ENCODE data around the gene MMP23B.
A peak's percentile ranks its signal among the peaks of the same experiment; 100 is the strongest.

The MMP23B gene

GRCh38 chr1:1605034-1605591, 26.9 kb upstream of the MMP23B start:
- H3K9ac ChIP-seq (ENCODE audit: low read depth, low read length) = no peak overlapping the region
- peaks cover 12% of the 10 kb centered on the region for H3K27me3 ChIP-seq (ENCODE audit: control insufficient read depth, insufficient read depth, low read length)
- no peaks in the 10 kb centered on the region for H3K9me3 ChIP-seq (ENCODE audit: control insufficient read depth, insufficient read depth, low read length)
- no peak overlapping the region for H3K4me3 ChIP-seq (ENCODE audit: low read depth, low read length)
- H3K36me3 ChIP-seq (ENCODE audit: control insufficient read depth, insufficient read depth, low read length) = no peaks in the 10 kb centered on the region
- H3K4me1 ChIP-seq (ENCODE audit: control insufficient read depth, insufficient read depth, low read length) = no peaks in the 10 kb centered on the region

GRCh38 chr1:1605724-1606123, 26.2 kb upstream of the MMP23B start:
- Histone ChIP-seq H3K4me3 (ENCODE audit: low read depth, low read length) (no peak overlapping the region), H3K9me3 (ENCODE audit: control insufficient read depth, insufficient read depth, low read length) (no peaks in the 10 kb centered on the region), H3K27me3 (ENCODE audit: control insufficient read depth, insufficient read depth, low read length) (peaks cover 11% of the 10 kb centered on the region), H3K4me1 (ENCODE audit: control insufficient read depth, insufficient read depth, low read length) (no peaks in the 10 kb centered on the region), H3K36me3 (ENCODE audit: control insufficient read depth, insufficient read depth, low read length) (no peaks in the 10 kb centered on the region), H3K9ac (ENCODE audit: low read depth, low read length) (no peak overlapping the region)

GRCh38 chr1:1606232-1606631, 25.7 kb upstream of the MMP23B start:
- H3K9ac ChIP-seq (ENCODE audit: low read depth, low read length) = no peak overlapping the region
- no peak overlapping the region for H3K4me3 ChIP-seq (ENCODE audit: low read depth, low read length)
- peaks cover 6% of the 10 kb centered on the region for H3K27me3 ChIP-seq (ENCODE audit: control insufficient read depth, insufficient read depth, low read length)
- H3K9me3 ChIP-seq (ENCODE audit: control insufficient read depth, insufficient read depth, low read length) = no peaks in the 10 kb centered on the region
- H3K36me3 ChIP-seq (ENCODE audit: control insufficient read depth, insufficient read depth, low read length) = no peaks in the 10 kb centered on the region
- no peaks in the 10 kb centered on the region for H3K4me1 ChIP-seq (ENCODE audit: control insufficient read depth, insufficient read depth, low read length)

GRCh38 chr1:1609822-1610485, 22.0 kb upstream of the MMP23B start:
- Histone ChIP-seq H3K9ac (ENCODE audit: low read depth, low read length) (no peak overlapping the region), H3K4me3 (ENCODE audit: low read depth, low read length) (no peak overlapping the region), H3K9me3 (ENCODE audit: control insufficient read depth, insufficient read depth, low read length) (no peaks in the 10 kb centered on the region), H3K4me1 (ENCODE audit: control insufficient read depth, insufficient read depth, low read length) (no peaks in the 10 kb centered on the region), H3K36me3 (ENCODE audit: control insufficient read depth, insufficient read depth, low read length) (no peaks in the 10 kb centered on the region), H3K27me3 (ENCODE audit: control insufficient read depth, insufficient read depth, low read length) (no peaks in the 10 kb centered on the region)

GRCh38 chr1:1610796-1611195, 21.2 kb upstream of the MMP23B start:
- Histone ChIP-seq H3K36me3 (ENCODE audit: control insufficient read depth, insufficient read depth, low read length) (no peaks in the 10 kb centered on the region), H3K9ac (ENCODE audit: low read depth, low read length) (no peak overlapping the region), H3K4me3 (ENCODE audit: low read depth, low read length) (no peak overlapping the region), H3K4me1 (ENCODE audit: control insufficient read depth, insufficient read depth, low read length) (no peaks in the 10 kb centered on the region), H3K27me3 (ENCODE audit: control insufficient read depth, insufficient read depth, low read length) (no peaks in the 10 kb centered on the region), H3K9me3 (ENCODE audit: control insufficient read depth, insufficient read depth, low read length) (no peaks in the 10 kb centered on the region)

- no peaks in the 10 kb centered on the region for H3K27me3 ChIP-seq (ENCODE audit: control insufficient read depth, insufficient read depth, low read length)
- H3K36me3 ChIP-seq (ENCODE audit: control insufficient read depth, insufficient read depth, low read length) = no peaks in the 10 kb centered on the region
- H3K4me1 ChIP-seq (ENCODE audit: control insufficient read depth, insufficient read depth, low read length) = no peaks in the 10 kb centered on the region
- no peak overlapping the region for H3K4me3 ChIP-seq (ENCODE audit: low read depth, low read length)
- H3K9me3 ChIP-seq (ENCODE audit: control insufficient read depth, insufficient read depth, low read length) = no peaks in the 10 kb centered on the region
- no peak overlapping the region for H3K9ac ChIP-seq (ENCODE audit: low read depth, low read length)
These were observed 19.9 kb upstream of the MMP23B start for GRCh38 chr1:1612104-1612400.

GRCh38 chr1:1613509-1614082, 18.4 kb upstream of the MMP23B start:
- H3K4me1 ChIP-seq (ENCODE audit: control insufficient read depth, insufficient read depth, low read length) = no peaks in the 10 kb centered on the region
- H3K27me3 ChIP-seq (ENCODE audit: control insufficient read depth, insufficient read depth, low read length) = no peaks in the 10 kb centered on the region
- no peak overlapping the region for H3K9ac ChIP-seq (ENCODE audit: low read depth, low read length)
- peak overlapping the region; percentile 87 for H3K4me3 ChIP-seq (ENCODE audit: low read depth, low read length)
- no peaks in the 10 kb centered on the region for H3K9me3 ChIP-seq (ENCODE audit: control insufficient read depth, insufficient read depth, low read length)
- peaks cover 9% of the 10 kb centered on the region for H3K36me3 ChIP-seq (ENCODE audit: control insufficient read depth, insufficient read depth, low read length)

GRCh38 chr1:1614204-1614953, 17.6 kb upstream of the MMP23B start:
- H3K4me3 ChIP-seq (ENCODE audit: low read depth, low read length) = peak overlapping the region; percentile 87
- peaks cover 9% of the 10 kb centered on the region for H3K36me3 ChIP-seq (ENCODE audit: control insufficient read depth, insufficient read depth, low read length)
- H3K9ac ChIP-seq (ENCODE audit: low read depth, low read length) = peak overlapping the region; percentile 60
- no peaks in the 10 kb centered on the region for H3K4me1 ChIP-seq (ENCODE audit: control insufficient read depth, insufficient read depth, low read length)
- H3K9me3 ChIP-seq (ENCODE audit: control insufficient read depth, insufficient read depth, low read length) = no peaks in the 10 kb centered on the region
- H3K27me3 ChIP-seq (ENCODE audit: control insufficient read depth, insufficient read depth, low read length) = no peaks in the 10 kb centered on the region

- Histone ChIP-seq H3K36me3 (ENCODE audit: control insufficient read depth, insufficient read depth, low read length) (peaks cover 9% of the 10 kb centered on the region), H3K9ac (ENCODE audit: low read depth, low read length) (peak overlapping the region; percentile 60), H3K27me3 (ENCODE audit: control insufficient read depth, insufficient read depth, low read length) (no peaks in the 10 kb centered on the region), H3K4me3 (ENCODE audit: low read depth, low read length) (peak overlapping the region; percentile 87), H3K9me3 (ENCODE audit: control insufficient read depth, insufficient read depth, low read length) (no peaks in the 10 kb centered on the region), H3K4me1 (ENCODE audit: control insufficient read depth, insufficient read depth, low read length) (no peaks in the 10 kb centered on the region)
These were observed 17.1 kb upstream of the MMP23B start for GRCh38 chr1:1614954-1615255.

GRCh38 chr1:1615256-1616044, 16.5 kb upstream of the MMP23B start, which contains the start of gene MIB2:
MIB2 (plus strand) TSS chr1:1615500; CDS start chr1:1623453, 7,953 bp downstream.
- Histone ChIP-seq H3K4me3 (ENCODE audit: low read depth, low read length) (peak within 1 kb of the TSS; percentile 87), H3K36me3 (ENCODE audit: control insufficient read depth, insufficient read depth, low read length) (peaks cover 9% of the 10 kb centered on the region), H3K27me3 (ENCODE audit: control insufficient read depth, insufficient read depth, low read length) (no peaks in the 10 kb centered on the region), H3K4me1 (ENCODE audit: control insufficient read depth, insufficient read depth, low read length) (no peaks in the 10 kb centered on the region), H3K9me3 (ENCODE audit: control insufficient read depth, insufficient read depth, low read length) (no peaks in the 10 kb centered on the region), H3K9ac (ENCODE audit: low read depth, low read length) (peak within 1 kb of the TSS; percentile 97)

- Histone ChIP-seq H3K4me3 (ENCODE audit: low read depth, low read length) (peak overlapping the region; percentile 87), H3K9me3 (ENCODE audit: control insufficient read depth, insufficient read depth, low read length) (no peaks in the 10 kb centered on the region), H3K36me3 (ENCODE audit: control insufficient read depth, insufficient read depth, low read length) (peaks cover 9% of the 10 kb centered on the region), H3K4me1 (ENCODE audit: control insufficient read depth, insufficient read depth, low read length) (no peaks in the 10 kb centered on the region), H3K9ac (ENCODE audit: low read depth, low read length) (peak overlapping the region; percentile 54), H3K27me3 (ENCODE audit: control insufficient read depth, insufficient read depth, low read length) (no peaks in the 10 kb centered on the region)
These were observed 15.8 kb upstream of the MMP23B start for GRCh38 chr1:1616045-1616790.

Measured in iPS-15b (cell line).